ENCODE measurements around the gene ALK. TPM values are rescaled to one million over a fixed set of nuclear protein-coding genes. Genes with fewer than 3 reads are reported as not detected.

ALK gene
- total and polyA plus RNA-seq, 2 experiments from 2014 or later = 0.35 TPM; not detected in 1

- DNase-seq (ENCODE audit: low spot score) (no peak), ATAC-seq (no peak)
- Histone ChIP-seq H3K36me3 (ENCODE audit: insufficient read depth) (no peaks in the 10 kb centered on the region), H3K4me2 (no peak overlapping the region), H4K20me1 (replicated peaks; ENCODE audit: insufficient read depth) (no peaks in the 10 kb centered on the region), H3K4me1 (ENCODE audit: insufficient read depth) (0 out of 2 replicates have a peak, but pooled peaks cover 3% of the 10 kb centered on the region), H3F3A (replicated peaks; ENCODE audit: low read depth) (no peaks in the 10 kb centered on the region), H3K4me3 (no peak overlapping the region), H3K27ac (ENCODE audit: low read depth) (no peak overlapping the region), H3K9me2 (ENCODE audit: insufficient read depth) (peaks cover 18% of the 10 kb centered on the region; the same call in 1 of the 2 replicates), H3K79me2 (replicated peaks; ENCODE audit: insufficient read depth) (no peaks in the 10 kb centered on the region), H2AFZ (no peak overlapping the region), H3K27me3 (ENCODE audit: insufficient read depth) (no peaks in the 10 kb centered on the region)
- Mint-ChIP-seq H3K9me3 (peaks cover 7% of the 10 kb centered on the region), H3K36me3 (ENCODE audit: low read depth) (no peaks in the 10 kb centered on the region), H3K27ac (no peak overlapping the region), H3K4me1 (peaks cover 5% of the 10 kb centered on the region), H3K4me3 (no peak overlapping the region), H3K27me3 (ENCODE audit: insufficient read depth, low read depth, poor library complexity) (peaks cover 2% of the 10 kb centered on the region)
- no peak for TF ChIP-seq CTCF (conservative IDR thresholded peaks at IDR 0.05; ENCODE audit: low read depth in 2 of 2)
- TF ChIP-seq EZH2 (IDR thresholded peaks at IDR 0.05; ENCODE audit: low read depth, unreplicated experiment) = no peak
- TF ChIP-seq POLR2AphosphoS5 (IDR thresholded peaks at IDR 0.05; ENCODE audit: low read depth) = no peak
- no peak for TF ChIP-seq REST (IDR thresholded peaks at IDR 0.05; ENCODE audit: unreplicated experiment)
- no peak for TF ChIP-seq ZNF462 (CRISPR knock-in tag; IDR thresholded peaks at IDR 0.05)
- no peak for TF ChIP-seq EZH2phosphoT487 (IDR thresholded peaks at IDR 0.05; ENCODE audit: unreplicated experiment)
- no peak for TF ChIP-seq NANOG (IDR thresholded peaks at IDR 0.05; ENCODE audit: borderline replicate concordance)
- no peak for TF ChIP-seq ETS1 (IDR thresholded peaks at IDR 0.05)
- no peak for TF ChIP-seq CREB1 (CRISPR knock-in tag; IDR thresholded peaks at IDR 0.05; ENCODE audit: low read depth)
- TF ChIP-seq STAT1 (IDR thresholded peaks at IDR 0.05; ENCODE audit: unreplicated experiment) = no peak
- TF ChIP-seq JUNB (IDR thresholded peaks at IDR 0.05; ENCODE audit: unreplicated experiment) = no peak
- TF ChIP-seq ZNF114 (CRISPR knock-in tag; IDR thresholded peaks at IDR 0.05) = no peak
- no peak for TF ChIP-seq ZNF331 (CRISPR knock-in tag; IDR thresholded peaks at IDR 0.05; ENCODE audit: low read depth)
Observed at GRCh38 chr2:29697715-29698114, 223.7 kb downstream of the ALK start.
